GM21737 (cell line): Measurements from ENCODE around the gene MPND.

ENCODE experiments used
- ATAC-seq: cut with Tn5 transposase; IDR thresholded peaks from one replicate; pipeline ENCODE4 v1.9.1; 2021; ENCODE audit warnings: mild to moderate bottlenecking, moderate library complexity; ENCODE audit not compliant: unreplicated experiment

Gene MPND, protein sequence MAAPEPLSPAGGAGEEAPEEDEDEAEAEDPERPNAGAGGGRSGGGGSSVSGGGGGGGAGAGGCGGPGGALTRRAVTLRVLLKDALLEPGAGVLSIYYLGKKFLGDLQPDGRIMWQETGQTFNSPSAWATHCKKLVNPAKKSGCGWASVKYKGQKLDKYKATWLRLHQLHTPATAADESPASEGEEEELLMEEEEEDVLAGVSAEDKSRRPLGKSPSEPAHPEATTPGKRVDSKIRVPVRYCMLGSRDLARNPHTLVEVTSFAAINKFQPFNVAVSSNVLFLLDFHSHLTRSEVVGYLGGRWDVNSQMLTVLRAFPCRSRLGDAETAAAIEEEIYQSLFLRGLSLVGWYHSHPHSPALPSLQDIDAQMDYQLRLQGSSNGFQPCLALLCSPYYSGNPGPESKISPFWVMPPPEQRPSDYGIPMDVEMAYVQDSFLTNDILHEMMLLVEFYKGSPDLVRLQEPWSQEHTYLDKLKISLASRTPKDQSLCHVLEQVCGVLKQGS

DNA sequence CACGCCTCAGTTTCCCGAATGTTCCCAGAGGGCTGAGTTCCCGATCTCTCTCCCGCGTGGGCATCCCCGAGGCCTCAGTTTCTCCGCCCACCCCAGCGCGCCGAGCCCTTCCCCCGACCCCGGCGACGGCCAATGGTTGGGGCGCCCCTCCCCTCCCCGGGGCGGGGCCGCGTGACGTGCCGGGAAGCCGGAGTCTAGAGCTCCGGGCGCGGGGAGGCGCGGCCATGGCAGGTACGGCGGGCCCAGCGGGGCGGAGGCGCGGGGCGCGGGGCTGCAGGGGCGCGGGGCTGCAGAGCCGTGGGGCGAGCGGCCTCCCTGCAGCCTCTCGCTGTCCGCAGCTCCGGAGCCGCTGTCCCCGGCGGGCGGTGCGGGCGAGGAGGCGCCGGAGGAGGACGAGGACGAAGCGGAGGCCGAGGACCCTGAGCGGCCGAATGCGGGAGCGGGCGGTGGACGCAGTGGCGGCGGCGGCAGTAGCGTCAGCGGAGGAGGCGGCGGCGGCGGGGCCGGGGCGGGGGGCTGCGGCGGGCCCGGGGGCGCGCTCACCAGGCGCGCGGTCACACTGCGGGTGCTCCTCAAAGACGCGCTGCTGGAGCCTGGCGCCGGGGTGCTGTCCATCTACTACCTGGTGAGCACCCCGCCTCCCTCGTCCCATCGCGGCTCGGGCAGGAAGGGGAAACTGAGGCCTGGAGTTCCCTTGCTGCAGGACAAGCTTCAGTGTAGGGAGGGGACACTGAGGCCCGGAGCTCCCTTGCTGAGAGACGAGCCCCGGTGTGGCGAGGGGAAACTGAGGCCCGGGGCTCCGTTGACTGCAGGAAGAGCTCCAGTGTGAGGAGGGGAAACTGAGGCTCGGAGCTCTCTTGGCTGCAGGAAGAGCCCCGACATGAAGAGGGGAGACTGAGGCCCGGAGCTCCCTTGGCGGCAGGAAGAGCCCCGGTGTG lies at the start of gene MPND:
MPND (plus strand) TSS at position 193 of the 938 bp plus-strand sequence; CDS start at position 225, 32 bp downstream.
- peak; percentile 47 for ATAC-seq

DNA sequence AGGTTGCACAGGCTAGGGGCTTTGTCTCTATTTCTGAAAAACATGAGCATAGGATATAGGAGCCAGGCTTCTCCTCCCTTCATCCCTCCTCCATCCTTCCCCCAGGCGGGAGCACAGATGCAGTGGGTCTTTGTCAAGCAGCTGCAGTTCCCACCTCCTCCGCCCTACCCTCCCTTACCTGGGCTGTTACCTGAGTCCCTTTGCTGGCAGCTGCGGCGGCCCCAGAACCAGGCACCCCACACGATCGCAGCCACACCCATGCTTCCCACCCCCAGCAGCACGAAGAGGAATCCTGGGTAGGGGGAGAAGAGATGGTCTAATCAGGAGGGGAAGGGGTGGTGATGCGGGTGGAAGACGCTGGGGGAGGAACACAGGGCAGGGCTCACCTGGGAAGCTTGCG lies 49.0 kb upstream of the MPND start:
- ATAC-seq = no peak

DNA sequence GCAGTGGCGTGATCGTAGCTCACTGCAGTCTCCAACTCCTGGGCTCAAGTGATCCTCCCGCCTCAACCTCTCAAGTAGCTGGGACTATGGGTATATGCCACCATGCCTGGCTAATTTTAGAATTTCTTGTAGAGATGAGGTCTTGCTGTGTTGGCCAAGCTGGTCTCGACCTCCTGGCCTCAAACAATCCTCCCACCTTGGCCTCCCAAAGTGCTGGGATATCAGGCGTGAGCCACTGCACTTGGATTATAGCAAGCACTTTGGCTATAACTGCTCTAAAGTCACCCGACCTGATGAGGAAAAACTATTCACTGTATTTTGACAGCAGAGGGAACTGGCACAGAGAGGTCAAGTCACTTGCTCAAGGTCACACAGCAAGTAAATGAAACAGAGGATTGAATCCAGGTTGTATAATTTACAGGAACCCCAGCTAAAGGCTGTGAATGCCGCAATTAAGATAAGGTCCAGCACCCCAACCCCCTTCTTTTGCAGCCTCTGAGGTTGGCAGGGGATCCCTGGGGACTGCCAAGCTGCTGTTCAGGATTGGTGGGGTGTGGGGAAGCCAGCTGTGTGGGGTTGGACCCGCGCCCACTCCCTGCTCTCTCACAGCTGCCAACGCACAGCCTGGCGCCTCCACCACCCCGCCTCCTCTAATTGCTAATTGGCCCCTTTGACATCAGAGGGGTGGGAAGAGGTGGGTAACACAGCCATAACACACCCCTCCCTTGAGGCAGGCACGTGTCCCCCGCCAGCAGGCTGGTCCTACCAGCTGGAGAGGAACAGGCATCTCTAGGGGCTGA lies 47.2 kb upstream of the MPND start:
- no peak for ATAC-seq

DNA sequence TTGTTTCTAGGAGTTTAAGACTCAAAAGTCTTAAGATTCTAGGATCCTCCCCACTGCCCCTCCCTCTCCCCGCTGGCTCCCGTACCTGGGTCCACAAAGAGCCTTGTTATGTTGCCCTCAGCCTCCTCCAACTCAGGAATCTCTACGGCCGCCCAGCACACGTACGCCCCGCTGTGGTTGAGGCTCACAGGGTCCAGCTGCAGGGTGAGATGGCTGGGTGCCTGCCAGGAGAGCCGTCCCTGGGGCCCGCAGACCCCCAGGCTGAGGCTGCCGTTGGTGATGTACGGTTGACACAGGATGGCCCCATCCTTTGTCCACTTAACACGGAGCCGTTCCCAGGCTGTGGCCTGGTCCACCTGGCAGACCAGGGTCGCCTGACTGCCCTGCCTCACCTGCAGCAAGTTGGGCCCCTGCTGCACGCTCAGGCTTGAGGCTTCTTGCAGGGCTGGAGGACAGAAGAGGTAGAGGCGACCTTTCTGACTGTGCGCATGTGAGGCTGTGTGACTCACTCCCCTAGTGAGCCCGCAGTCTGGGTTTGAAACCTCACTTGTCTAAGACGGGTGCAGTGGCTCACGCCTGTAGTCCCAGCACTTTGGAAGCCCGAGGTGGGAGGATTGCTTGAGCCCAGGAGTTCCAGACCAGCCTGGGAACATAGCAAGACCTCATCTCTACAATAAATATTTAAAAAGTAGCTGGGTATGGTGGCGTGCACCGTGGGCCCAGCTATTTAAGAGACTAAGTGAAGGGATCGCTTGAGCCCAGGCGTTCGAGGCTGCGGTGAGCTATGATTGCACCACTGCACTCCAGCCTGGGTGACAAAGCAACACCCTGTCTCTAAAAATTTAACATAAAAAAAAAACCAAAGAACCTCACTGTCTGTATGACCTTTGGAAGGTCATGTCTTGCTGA lies 45.2 kb upstream of the MPND start:
- no peak for ATAC-seq

DNA sequence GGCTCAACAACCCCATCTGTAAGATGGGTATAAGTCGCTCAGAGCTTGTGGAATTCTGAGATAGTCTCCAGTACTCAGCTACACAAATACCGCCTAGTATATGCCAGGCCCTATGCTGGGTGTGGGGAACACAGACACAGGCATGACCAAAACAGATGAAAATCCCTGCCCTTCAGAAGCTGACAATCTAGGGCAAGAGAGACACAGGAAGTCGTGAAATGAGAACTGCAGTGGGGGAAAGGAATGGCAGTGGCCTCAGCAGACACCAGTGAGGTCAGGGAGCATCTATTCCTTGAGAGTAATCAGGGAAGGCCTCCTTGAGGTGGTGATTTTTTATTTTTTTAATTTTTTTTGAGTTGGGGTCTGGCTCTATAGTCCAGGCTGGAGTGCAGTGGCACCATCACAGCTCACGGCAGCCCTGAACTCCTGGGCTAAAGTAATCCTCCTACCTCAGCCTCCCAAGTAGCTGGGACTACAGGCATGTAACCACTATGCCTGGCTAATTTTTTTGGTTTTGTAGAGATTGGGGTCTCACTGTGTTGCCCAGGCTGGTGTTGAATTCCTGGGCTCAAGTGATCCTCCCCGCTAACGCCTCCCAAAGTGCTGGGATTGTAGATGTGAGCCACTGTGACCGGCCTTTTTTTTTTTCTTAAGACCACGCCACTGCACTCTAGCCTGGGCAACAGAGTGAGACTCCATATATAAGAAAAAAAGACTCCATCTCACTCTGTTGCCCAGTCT lies 44.4 kb upstream of the MPND start:
- no peak for ATAC-seq

DNA sequence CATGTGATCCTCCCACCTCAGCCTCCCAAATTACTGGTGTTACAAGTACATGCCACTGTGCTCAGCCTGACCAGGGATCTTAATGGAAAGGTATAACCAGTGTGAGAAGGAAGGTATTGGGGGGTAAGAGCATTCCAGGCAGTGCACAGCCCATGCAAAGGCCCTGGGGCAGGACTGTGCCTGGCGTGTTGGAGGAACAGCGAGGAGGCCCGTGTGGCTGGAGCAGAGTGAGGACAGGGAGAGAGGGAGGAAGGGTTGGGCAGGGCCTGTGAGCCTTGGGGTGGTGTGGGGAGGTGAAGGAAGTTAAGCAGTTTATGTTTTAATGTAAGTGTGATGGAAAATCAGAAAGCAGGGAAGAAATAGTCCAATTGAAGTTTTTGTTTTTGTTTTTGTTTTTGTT lies 42.8 kb upstream of the MPND start:
- ATAC-seq = no peak

DNA sequence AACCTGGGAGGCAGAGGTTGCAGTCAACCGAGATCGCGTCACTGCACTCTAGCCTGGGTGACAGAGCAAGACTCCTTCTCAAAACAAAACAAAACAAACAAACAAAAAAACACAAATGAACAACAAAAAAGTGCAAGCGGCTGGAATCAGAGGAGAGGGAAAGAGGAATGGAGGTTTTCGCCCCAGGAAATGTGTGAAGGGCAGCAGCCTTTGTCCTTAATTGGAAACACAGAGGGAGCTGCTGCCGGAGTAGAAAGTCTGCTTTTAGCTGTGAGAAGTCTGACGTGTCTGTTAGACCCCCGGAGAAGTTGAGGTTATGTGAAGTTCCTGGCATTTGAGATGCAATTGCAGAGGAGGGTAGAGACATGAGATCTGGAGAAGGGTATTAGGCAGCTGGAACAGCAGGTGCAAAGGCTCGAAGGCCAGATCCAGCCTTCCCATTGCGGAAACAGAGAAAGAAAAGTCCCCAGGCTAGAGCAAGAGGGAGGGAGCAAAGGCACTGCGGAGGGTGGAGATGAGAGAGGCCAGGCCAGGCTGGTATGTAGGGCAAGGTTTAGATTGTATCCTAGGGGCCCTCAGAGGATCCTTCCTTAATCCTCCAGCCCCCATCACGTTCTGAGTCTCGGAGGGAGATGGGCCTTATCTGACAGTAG lies 41.6 kb upstream of the MPND start:
- ATAC-seq = no peak

DNA sequence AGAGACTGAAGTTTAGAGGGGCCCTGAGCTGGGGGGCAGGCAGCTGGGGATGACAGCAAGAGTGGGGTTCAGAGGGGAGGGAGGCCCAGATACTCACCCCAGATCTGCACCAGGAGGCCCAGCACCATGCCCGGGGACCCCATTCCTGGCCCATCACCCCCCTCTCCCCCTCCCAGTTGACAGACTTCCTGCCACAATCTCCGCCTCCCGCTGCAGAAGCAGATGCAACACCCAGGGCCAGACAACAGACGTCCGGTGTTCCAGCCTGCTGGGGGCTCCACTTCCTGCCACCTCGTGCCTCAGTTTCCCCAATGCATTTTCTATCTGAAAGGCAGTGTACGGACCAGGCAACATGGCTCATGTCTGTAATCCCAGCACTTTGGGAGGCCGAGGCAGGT lies 41.1 kb upstream of the MPND start, which contains the start of gene TMIGD2:
TMIGD2 (minus strand) TSS at position 147 of the 398 bp plus-strand sequence; CDS start at position 143, 4 bp downstream.
- ATAC-seq = no peak

DNA sequence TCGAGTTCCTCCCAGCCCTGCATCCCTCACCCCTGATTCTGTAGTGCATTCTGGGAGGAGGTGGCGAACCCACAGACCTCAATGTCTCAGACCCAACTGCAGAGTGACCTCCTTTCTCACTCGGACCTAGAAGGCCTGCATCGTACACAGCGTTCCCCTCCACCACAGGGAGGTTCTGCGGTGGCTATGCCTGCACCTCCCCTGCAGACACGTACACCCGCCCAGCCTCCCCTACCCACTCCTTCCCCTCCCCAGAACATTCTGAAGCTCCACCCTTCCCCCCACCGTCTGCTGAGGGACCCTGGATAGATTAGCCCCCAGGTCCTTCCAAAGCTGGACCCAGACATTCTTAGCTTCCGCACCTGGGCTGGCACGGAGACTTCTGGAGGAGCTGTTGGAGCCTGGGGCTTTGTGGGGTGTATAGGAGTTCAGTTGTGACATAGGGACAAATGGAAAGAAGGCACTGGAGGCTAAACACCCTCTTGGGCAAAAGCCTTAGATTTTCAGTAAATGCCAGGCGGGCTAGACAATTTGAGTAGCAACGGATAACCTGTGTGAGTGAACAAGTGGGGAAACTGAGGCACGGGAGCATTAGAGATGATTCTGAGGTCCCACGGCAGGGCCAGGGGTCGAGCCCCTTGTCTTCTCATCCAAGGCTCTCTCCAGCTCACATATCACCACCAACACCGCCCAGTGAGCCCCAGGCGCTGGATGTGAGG lies 39.4 kb upstream of the MPND start:
- ATAC-seq = no peak

DNA sequence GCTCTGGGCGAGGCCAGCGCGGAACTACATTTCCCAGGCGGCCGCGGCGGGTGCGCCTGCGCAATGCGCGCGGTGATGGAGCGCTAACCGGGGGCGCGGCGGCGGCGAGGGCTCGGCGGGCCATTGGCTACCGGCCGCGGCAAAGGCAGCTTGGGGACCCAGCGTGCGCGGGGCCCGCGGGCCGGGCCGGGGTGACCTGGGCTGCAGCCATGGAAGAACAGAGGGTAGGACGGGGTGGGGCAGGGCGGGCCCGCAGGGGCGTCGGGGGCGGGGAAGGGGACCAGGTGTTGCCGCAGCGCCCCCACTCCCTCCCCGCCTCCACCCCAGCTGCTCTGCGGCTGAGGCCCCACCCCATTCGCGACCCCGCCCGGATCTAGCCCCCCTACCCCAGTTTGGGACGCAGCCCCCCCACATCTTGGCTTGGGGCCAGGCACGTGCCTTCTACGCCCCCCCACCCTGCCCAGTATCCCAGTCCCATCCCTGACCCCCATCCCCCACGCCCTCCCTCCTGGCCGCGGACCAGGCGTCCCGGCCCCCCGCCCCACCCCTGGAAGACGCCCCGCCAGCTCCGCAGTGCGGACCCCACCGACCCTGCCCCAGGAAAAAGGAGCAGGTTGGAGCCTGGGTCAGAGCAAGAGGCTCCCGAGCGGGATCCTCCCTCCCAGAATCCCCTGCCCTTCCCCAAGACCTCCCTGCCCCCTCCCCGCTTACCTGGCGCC lies 38.7 kb upstream of the MPND start, which contains the start of gene FSD1:
FSD1 (plus strand) TSS at position 61 of the 719 bp plus-strand sequence; CDS start at position 210, 149 bp downstream.
- ATAC-seq = no peak

DNA sequence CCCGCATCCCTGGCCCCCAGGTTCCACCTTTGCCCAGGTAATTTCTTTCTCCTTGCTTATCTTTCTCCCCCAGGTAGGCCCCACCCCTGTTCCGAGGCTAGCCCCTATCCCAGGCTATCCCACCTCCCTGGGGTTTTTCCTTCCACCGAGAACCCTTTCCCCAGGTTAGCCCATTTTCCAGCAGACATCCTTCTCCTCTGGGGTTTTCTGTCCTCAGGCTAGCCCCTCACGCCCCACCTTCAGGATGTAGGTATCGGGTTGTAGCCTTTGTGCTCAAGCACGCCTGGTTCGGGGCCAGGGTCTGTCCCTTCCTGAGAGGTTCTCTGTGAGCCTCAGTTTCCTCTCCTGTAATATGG lies 38.1 kb upstream of the MPND start:
- ATAC-seq = no peak

DNA sequence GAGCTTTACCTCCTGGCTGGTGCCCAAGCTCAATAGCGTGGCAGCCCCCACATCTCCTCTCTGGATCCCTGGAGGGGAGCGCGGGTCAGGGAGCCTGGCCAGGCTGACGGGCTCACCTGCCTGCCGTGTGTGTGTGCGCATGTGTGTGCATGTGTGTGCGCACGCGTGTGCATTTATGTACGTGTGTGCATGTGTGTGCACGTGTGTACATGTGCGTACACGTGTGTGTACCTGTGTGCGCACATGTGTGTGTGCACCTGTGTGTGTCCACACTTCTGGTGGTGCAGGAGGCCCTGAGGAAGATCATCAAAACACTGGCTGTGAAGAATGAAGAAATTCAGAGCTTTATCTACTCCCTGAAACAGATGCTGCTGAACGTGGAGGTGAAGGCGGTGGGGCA lies 37.7 kb upstream of the MPND start:
- no peak for ATAC-seq

DNA sequence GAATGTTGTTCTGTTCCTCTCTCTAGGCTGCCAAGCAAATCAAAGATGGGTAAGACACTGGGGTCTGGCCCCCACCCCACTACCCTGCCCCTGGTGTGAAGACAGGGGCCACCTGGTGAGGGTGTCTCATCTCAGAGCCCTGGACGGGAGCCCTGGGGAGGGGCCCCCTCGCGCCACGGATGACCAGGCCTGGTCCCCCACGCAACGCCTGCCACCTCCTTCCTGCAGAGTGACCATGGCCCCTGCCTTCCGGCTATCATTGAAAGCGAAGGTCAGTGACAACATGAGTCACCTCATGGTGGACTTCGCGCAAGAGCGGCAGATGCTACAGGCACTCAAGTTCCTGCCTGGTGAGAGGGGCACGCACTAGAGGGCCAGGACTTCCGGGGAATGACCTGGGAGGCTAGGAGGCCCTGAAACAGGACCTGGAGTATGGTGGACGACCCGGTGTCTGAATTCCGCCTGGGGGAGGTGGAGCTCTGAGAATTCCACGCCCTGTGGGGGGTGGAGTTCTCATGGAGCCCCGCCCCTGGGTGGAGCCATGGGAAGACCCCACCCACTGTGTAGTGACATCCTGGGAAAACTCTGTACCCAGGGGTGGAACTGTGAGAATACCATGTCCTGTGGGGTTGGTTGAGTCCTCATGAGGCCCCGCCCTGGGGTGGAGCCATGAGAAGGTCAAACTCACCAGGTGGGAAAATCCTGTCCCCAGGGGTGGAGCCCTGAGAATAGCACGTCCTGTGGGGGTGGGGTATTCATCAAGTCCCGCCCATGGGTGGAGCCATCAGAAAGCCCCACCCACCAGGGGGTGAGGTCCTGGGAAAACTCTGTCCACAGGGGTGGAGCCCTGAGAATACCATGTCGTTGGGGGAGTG lies 32.9 kb upstream of the MPND start:
- ATAC-seq = no peak

DNA sequence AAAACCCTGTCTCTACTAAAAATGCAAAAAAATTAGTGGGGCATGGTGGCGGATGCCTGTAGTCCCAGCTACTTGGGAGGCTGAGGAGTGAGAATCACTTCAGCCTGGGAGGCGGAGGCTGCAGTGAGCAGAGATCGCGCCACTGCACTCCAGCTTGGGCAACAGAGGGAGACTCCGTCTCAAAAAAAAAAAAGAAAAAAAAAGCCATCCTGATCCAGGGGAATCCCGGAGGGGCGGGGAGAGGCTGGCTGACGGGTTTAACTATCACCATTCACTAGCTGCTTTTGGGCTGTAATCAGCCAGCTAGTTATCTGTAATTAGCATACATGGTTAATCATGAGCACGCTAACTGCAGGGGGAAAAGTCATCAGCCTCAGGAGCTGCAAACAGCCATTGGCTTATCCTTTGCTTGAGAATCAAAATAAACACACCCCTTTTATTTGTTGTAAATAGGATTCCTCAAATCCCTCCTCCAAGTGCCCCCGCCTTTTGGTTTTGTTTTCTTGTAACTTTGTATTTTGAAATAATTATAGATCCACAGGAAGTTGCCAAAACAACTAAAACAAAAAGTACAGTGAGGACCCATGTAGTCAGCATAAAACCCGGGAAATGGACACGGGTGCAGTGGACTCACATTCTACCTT lies 29.4 kb upstream of the MPND start:
- no peak for ATAC-seq

DNA sequence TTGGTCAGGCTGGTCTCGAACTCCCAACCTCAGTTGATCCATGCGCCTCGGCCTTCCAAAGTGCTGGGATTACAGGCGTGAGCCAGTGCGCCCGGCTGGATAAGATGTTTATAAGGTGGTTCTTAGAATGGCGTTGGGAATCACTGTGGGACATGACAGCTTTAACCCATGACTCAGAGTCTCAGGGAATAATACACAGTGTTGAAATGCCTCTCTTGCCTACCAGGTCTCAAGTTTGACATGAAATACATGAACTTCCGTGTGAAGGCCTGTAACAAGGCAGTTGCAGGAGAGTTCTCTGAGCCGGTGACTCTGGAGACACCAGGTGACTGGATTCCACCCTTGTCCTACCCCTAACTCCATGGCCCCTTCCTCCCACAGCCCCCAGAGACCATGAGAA lies 26.4 kb upstream of the MPND start:
- ATAC-seq = no peak

DNA sequence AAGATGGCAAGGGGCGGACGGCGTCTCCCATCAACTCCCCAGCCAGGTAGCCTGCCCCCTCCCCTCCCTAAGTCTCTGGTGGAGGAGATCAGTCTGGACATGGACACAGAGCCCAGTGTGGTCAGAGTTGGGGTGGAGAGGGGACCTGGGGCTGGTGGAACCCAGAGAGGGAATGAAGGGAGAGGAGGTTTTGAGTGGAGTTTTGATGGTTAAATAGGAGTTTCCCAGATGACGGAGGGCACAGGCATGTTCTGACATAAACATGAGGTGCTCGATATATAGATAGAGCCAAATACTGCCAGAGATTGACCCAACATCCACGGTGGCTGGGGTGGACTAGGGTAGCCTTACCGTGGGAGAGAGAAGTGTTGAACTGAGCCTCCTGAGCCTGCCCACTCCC lies 24.9 kb upstream of the MPND start:
- ATAC-seq = no peak
